HG03469 (cell line): ENCODE measurements around the gene DELE1.
"Not testable (repeated sequence)": the region's sequence is repeated elsewhere in the genome, so short reads cannot be mapped to it uniquely, and the experiment has no call there.

Experiments used
- ATAC-seq: cut with Tn5 transposase; IDR thresholded peaks from one replicate; pipeline ENCODE4 v1.9.1; 2021; ENCODE audit warnings: mild to moderate bottlenecking, moderate library complexity, moderate number of reproducible peaks; ENCODE audit not compliant: unreplicated experiment

DELE1 gene

GRCh38 chr5:141883184-141883891 is 40.3 kb upstream of the DELE1 start:
- ATAC-seq: no peak

GRCh38 chr5:141883892-141884318 is 39.8 kb upstream of the DELE1 start:
- no peak for ATAC-seq

- ATAC-seq: no peak
Observed at GRCh38 chr5:141889282-141889871, 34.3 kb upstream of the DELE1 start.

- not testable (repeated sequence) for ATAC-seq
Observed at GRCh38 chr5:141890429-141890828, 33.2 kb upstream of the DELE1 start.

- no peak for ATAC-seq
Observed at GRCh38 chr5:141897425-141897824, 26.2 kb upstream of the DELE1 start.

- ATAC-seq: no peak
Observed at GRCh38 chr5:141898448-141899049, 25.1 kb upstream of the DELE1 start.

GRCh38 chr5:141902015-141902814 is 21.5 kb upstream of the DELE1 start:
- ATAC-seq: no peak

GRCh38 chr5:141903261-141903660 is 20.4 kb upstream of the DELE1 start:
- ATAC-seq: no peak

GRCh38 chr5:141904551-141904950 is 19.1 kb upstream of the DELE1 start:
- no peak for ATAC-seq

GRCh38 chr5:141906517-141906916 is 17.2 kb upstream of the DELE1 start:
- ATAC-seq: no peak

- no peak for ATAC-seq
Observed at GRCh38 chr5:141906972-141907371, 16.7 kb upstream of the DELE1 start.

GRCh38 chr5:141908796-141909195 is 14.9 kb upstream of the DELE1 start:
- no peak for ATAC-seq

GRCh38 chr5:141909212-141909611 is 14.5 kb upstream of the DELE1 start:
- ATAC-seq: no peak

- no peak for ATAC-seq
Observed at GRCh38 chr5:141910271-141910673, 13.4 kb upstream of the DELE1 start.

GRCh38 chr5:141913560-141914198 is 10.0 kb upstream of the DELE1 start:
- no peak for ATAC-seq

GRCh38 chr5:141914199-141914743 is 9.4 kb upstream of the DELE1 start:
- no peak for ATAC-seq

- no peak for ATAC-seq
Observed at GRCh38 chr5:141914797-141915196, 8.9 kb upstream of the DELE1 start.

- no peak for ATAC-seq
Observed at GRCh38 chr5:141915881-141916336, 7.8 kb upstream of the DELE1 start.

- ATAC-seq: no peak
Observed at GRCh38 chr5:141916522-141916921, 7.1 kb upstream of the DELE1 start.

- ATAC-seq: no peak
Observed at GRCh38 chr5:141917760-141918159, 5.9 kb upstream of the DELE1 start.
